Measurements from ENCODE around the gene LIN7B.
A peak's percentile ranks its signal among the peaks of the same experiment; 100 is the strongest.
"Not testable (repeated sequence)": the region's sequence is repeated elsewhere in the genome, so short reads cannot be mapped to it uniquely, and the experiment has no call there.

Gene LIN7B

GRCh38 chr19:49136771-49137171 is 22.6 kb downstream of the LIN7B start:
- no peak for TF ChIP-seq Cebpa-rat (IDR thresholded peaks at IDR 0.05)
- Histone ChIP-seq H3K4me2 (peak overlapping the region in 9 of 11 experiments; percentile 15 to 73 (median 48); a peak in 14 of 22 replicates), H3K9me3 (replicated peaks in 1 of 11) (peaks cover 0 to 24% (median 0%) of the 10 kb centered on the region in 11 experiments; a peak in 3 of 22 replicates), H4K20me1 (no peaks in the 10 kb centered on the region), H3K9ac (no peak overlapping the region), H3K27me3 (peaks cover 0 to 9% (median 0%) of the 10 kb centered on the region in 11 experiments; a peak in 5 of 22 replicates), H3K27ac (peak overlapping the region in 2 of 11 experiments; percentile 42 to 47; a peak in 5 of 22 replicates), H3K4me3 (no peak overlapping the region), H3K4me1 (peaks cover 24 to 45% (median 36%) of the 10 kb centered on the region in 10 experiments), H3K36me3 (peaks cover 0 to 43% (median 34%) of the 10 kb centered on the region in 11 experiments; a peak in 18 of 22 replicates)

DNA sequence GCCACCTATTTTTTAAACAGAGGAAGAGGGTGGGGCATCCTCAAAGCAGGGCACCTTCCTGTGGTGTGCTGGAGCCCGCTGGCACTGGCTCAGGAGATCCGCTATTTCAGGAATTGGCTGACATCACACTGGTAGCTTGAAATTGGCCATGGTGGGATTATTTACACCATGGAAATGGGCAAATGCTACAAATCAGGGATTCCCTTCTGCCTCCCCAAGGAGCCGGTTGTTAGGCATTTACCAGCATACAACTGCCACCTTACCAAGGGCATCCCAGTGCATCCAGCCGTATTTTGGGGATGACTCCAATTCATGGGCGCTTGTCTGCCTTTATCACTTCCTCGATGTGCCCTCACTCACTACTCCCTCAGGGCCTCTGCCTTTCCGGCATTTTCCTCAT is 26.8 kb downstream of the LIN7B start:
- H3K27ac ChIP-seq: no peak overlapping the region
- no peak for TF ChIP-seq Cebpa-rat (IDR thresholded peaks at IDR 0.05)
- H3K4me2 ChIP-seq: peak overlapping the region; percentile 36 to 92 (median 59); a peak in 20 of 22 replicates
- H3K4me3 ChIP-seq: no peak overlapping the region
- peaks cover 28 to 67% (median 53%) of the 10 kb centered on the region in 10 experiments for H3K4me1 ChIP-seq
- H3K9me3 ChIP-seq (replicated peaks in 1 of 11): peaks cover 0 to 9% (median 0%) of the 10 kb centered on the region in 11 experiments; a peak in 3 of 22 replicates
- no peak overlapping the region for H3K9ac ChIP-seq
- H4K20me1 ChIP-seq: no peaks in the 10 kb centered on the region
- no peaks in the 10 kb centered on the region for H3K27me3 ChIP-seq
- H3K36me3 ChIP-seq: peaks cover 0 to 20% (median 13%) of the 10 kb centered on the region in 11 experiments; a peak in 14 of 22 replicates

GRCh38 chr19:49141352-49141751 is 27.2 kb downstream of the LIN7B start:
- H3K27me3 ChIP-seq: no peaks in the 10 kb centered on the region
- no peak overlapping the region for H3K4me3 ChIP-seq
- H3K27ac ChIP-seq: no peak overlapping the region
- no peak for TF ChIP-seq Cebpa-rat (IDR thresholded peaks at IDR 0.05)
- no peak overlapping the region for H3K9ac ChIP-seq
- H3K36me3 ChIP-seq: peaks cover 0 to 16% (median 9%) of the 10 kb centered on the region in 11 experiments; a peak in 14 of 22 replicates
- no peaks in the 10 kb centered on the region for H4K20me1 ChIP-seq
- peaks cover 24 to 67% (median 57%) of the 10 kb centered on the region in 10 experiments for H3K4me1 ChIP-seq
- H3K9me3 ChIP-seq (replicated peaks in 1 of 11): peaks cover 0 to 5% (median 0%) of the 10 kb centered on the region in 11 experiments; a peak in 2 of 22 replicates
- H3K4me2 ChIP-seq: peak overlapping the region; percentile 36 to 92 (median 59); a peak in 20 of 22 replicates

DNA sequence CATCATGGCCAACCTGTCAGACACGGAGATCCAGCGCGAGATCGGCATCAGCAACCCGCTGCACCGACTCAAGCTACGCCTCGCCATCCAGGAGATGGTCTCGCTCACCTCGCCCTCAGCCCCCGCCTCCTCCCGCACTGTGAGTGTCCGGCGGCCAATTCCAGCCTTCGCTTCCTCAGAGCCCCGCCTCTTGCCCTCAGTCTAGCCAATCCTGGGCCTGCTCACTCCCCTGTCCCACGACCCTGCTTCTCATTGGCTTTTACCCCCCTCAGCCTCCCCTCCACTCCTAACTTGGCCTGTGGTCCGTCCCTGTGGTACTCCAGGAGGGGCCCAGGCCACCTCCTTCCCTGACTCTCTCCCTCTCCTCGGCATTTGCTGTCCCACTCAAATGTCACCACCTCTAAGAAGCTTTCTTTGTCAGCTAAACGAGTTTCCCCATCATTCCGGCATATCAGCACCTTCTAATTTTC is 28.7 kb downstream of the LIN7B start:
- H3K4me2 ChIP-seq: peak overlapping the region; percentile 78 to 94 (median 91)
- H3K27ac ChIP-seq: no peak overlapping the region
- 0 out of 22 replicates have a peak, but pooled peaks cover 0 to 2% (median 0%) of the 10 kb centered on the region in 11 experiments for H3K36me3 ChIP-seq
- TF ChIP-seq Cebpa-rat (IDR thresholded peaks at IDR 0.05): no peak
- no peaks in the 10 kb centered on the region for H3K9me3 ChIP-seq (replicated peaks in 1 of 11)
- H4K20me1 ChIP-seq: no peaks in the 10 kb centered on the region; a peak in 1 of 22 replicates
- peak overlapping the region in 5 of 11 experiments; percentile 41 to 61 (median 57); a peak in 6 of 22 replicates for H3K9ac ChIP-seq
- H3K4me3 ChIP-seq: peak overlapping the region; percentile 39 to 63 (median 51); a peak in 16 of 20 replicates
- H3K4me1 ChIP-seq: peaks cover 15 to 60% (median 53%) of the 10 kb centered on the region in 10 experiments
- no peaks in the 10 kb centered on the region for H3K27me3 ChIP-seq

DNA sequence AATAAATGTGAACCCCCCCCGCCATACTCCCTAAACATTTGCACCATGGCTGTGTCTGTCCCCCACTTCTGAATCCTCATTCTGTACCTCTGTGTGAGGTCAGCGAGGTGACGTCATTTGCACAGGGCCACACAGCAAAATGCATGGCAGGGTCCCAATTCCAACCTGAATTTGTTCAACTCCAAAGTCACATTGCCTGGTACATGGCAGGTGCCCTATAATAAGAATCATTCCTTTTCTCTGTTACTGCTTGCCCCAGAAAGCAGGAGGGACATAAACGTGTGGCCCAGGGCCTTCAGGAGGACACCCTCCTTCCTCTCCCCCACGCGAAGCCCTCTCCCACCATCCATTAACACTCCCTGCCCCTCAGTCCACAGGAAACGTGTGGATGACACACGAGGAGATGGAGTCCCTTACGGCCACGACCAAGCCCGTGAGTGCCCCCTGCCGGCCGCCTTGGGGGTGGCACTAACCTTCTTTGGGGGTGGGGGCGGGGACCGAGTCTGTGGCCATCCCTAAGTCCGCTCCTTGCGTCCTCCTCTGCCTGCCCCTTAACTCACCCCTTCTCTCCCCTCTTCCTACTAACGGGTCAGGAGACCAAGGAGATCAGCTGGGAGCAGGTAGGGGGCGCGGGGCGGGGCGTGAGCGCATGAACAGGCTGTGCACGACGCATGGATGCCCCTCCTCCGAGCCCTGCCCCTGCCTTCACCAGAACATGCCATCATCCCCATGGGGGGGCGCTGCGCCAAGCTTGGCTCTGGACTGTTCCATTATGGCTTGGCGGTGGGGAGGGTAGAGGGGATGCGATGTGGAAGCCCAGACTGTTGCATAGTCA is 31.6 kb downstream of the LIN7B start:
- Histone ChIP-seq H3K9me3 (replicated peaks in 1 of 11) (no peaks in the 10 kb centered on the region), H3K9ac (peak overlapping the region in 2 of 11 experiments; percentile 14 to 22; a peak in 2 of 22 replicates), H3K27me3 (no peaks in the 10 kb centered on the region), H3K4me1 (peaks cover 28 to 65% (median 60%) of the 10 kb centered on the region in 10 experiments), H3K4me2 (peak overlapping the region; percentile 23 to 84 (median 63)), H3K36me3 (no peaks in the 10 kb centered on the region), H4K20me1 (peaks cover 0 to 3% (median 0%) of the 10 kb centered on the region in 11 experiments; a peak in 2 of 22 replicates), H3K4me3 (peak overlapping the region in 3 of 10 experiments; percentile 17 to 37 (median 36); a peak in 4 of 20 replicates), H3K27ac (no peak overlapping the region; a peak in 1 of 22 replicates)
- TF ChIP-seq Cebpa-rat (IDR thresholded peaks at IDR 0.05): no peak

DNA sequence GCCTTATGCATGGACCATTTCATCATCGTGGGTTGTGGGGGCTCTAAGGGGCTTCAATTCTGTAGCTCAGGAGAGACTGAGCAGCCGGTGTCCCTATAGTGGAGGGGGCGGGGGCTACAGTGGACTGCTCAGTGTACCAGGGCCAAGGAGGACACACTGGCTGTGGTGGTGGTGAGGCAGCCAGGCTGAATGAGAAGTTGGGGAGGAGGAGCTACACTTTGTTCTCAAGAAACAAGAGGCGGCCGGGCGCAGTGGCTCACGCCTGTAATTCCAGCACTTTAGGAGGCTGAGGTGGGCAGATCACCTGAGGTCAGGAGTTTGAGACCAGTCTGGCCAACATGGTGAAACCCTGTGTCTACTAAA is 32.2 kb downstream of the LIN7B start:
- Histone ChIP-seq H3K4me2 (peak overlapping the region; percentile 23 to 84 (median 63); a peak in 21 of 22 replicates), H3K4me1 (peaks cover 28 to 65% (median 60%) of the 10 kb centered on the region in 10 experiments), H3K4me3 (peak overlapping the region in 1 of 10 experiments; percentile 37; a peak in 2 of 20 replicates)
- H3K9me3 ChIP-seq (replicated peaks in 1 of 11); H3K27me3 ChIP-seq; H3K27ac ChIP-seq; H3K9ac ChIP-seq; H4K20me1 ChIP-seq; H3K36me3 ChIP-seq: not testable (repeated sequence)

DNA sequence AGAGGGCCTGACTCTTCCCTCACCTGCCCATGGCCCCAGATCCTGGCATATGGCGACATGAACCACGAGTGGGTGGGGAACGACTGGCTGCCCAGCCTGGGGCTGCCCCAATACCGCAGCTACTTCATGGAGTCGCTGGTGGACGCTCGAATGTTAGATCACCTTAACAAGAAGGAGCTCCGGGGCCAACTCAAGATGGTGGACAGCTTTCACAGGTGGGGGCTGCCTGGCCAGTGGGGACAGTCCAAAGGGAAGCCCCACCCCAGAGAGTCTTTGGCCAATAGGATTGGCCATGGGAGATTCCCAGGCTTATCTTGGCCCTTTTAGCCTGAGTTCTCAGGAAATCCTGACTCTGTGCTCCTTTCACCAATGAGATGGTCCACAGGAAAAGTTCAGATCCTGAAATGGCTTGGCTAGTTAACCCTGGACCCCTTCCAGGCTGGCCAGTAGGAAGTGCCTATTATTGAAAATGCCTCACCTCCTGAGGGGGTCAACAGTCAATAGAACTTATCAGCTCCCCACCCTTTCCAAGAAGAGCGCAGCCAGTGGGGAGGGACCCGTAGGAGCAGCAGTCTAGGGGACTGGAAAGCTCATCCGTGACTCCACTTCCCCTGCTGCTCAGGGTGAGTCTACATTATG is 34.0 kb downstream of the LIN7B start:
- Histone ChIP-seq H3K36me3 (no peaks in the 10 kb centered on the region), H3K4me1 (peaks cover 42 to 66% (median 58%) of the 10 kb centered on the region in 10 experiments), H3K9me3 (replicated peaks in 1 of 11) (no peaks in the 10 kb centered on the region), H3K27ac (no peak overlapping the region), H3K9ac (peak overlapping the region in 2 of 11 experiments; percentile 39 to 85; a peak in 1 of 22 replicates), H4K20me1 (peaks cover 0 to 5% (median 0%) of the 10 kb centered on the region in 11 experiments; a peak in 2 of 22 replicates), H3K27me3 (no peaks in the 10 kb centered on the region; a peak in 1 of 22 replicates), H3K4me2 (peak overlapping the region; percentile 94 to 100 (median 99); a peak in 21 of 22 replicates), H3K4me3 (peak overlapping the region in 2 of 10 experiments; percentile 75 to 78; a peak in 3 of 20 replicates)
- TF ChIP-seq Cebpa-rat (IDR thresholded peaks at IDR 0.05): no peak

- Histone ChIP-seq H3K36me3 (no peaks in the 10 kb centered on the region), H4K20me1 (peaks cover 0 to 5% (median 0%) of the 10 kb centered on the region in 11 experiments; a peak in 2 of 22 replicates), H3K4me1 (peaks cover 50 to 70% (median 64%) of the 10 kb centered on the region in 10 experiments), H3K27me3 (no peaks in the 10 kb centered on the region; a peak in 1 of 22 replicates), H3K9me3 (replicated peaks in 1 of 11) (no peaks in the 10 kb centered on the region), H3K4me2 (peak overlapping the region; percentile 94 to 100 (median 99)), H3K9ac (peak overlapping the region; percentile 79 to 91 (median 86)), H3K27ac (peak overlapping the region in 10 of 11 experiments; percentile 77 to 90 (median 84); a peak in 20 of 22 replicates), H3K4me3 (peak overlapping the region; percentile 70 to 86 (median 76))
- TF ChIP-seq Cebpa-rat (IDR thresholded peaks at IDR 0.05): no peak
These were observed 34.8 kb downstream of the LIN7B start for GRCh38 chr19:49148784-49149651.
